Liver (tissue), 3 donors: Measurements from ENCODE around the gene FBXO31.

Source experiments
- FOXA1 ChIP-seq: IDR thresholded peaks from 2 replicates; pipeline ENCODE4 v1.6.1; 2016; ENCODE audit warnings: antibody characterized with exemption
- FOXA2 ChIP-seq: IDR thresholded peaks from 2 replicates; pipeline ENCODE4 v1.6.1; 2016; ENCODE audit warnings: antibody characterized with exemption
- GABPA ChIP-seq, 2 donors: IDR thresholded peaks in 1 of 2; conservative IDR thresholded peaks in 1 of 2; 2 replicates each; pipeline ENCODE4 v1.6.1; 2016; ENCODE audit warnings: antibody characterized with exemption in 2 of 2, mild to moderate bottlenecking in 1 of 2, moderate library complexity in 1 of 2
- MAX ChIP-seq: IDR thresholded peaks from 2 replicates; pipeline ENCODE4 v1.6.1; 2016; ENCODE audit warnings: antibody characterized with exemption
- RAD21 ChIP-seq, 2 donors: IDR thresholded peaks; 2 replicates each; pipeline ENCODE4 v1.6.1; 2016; ENCODE audit warnings: antibody characterized with exemption in 2 of 2, mild to moderate bottlenecking in 2 of 2
- REST ChIP-seq: IDR thresholded peaks from 2 replicates; pipeline ENCODE4 v1.6.1; 2016; ENCODE audit warnings: antibody characterized with exemption, mild to moderate bottlenecking
- RXRA ChIP-seq, 2 donors: IDR thresholded peaks; 2 replicates each; pipeline ENCODE4 v1.6.1; 2017 to 2018; ENCODE audit warnings: antibody characterized with exemption in 2 of 2, mild to moderate bottlenecking in 1 of 2
- SP1 ChIP-seq: IDR thresholded peaks from 2 replicates; pipeline ENCODE4 v1.6.1; 2018; ENCODE audit warnings: antibody characterized with exemption, mild to moderate bottlenecking
- TAF1 ChIP-seq: conservative IDR thresholded peaks from 2 replicates; pipeline ENCODE4 v1.6.1; 2016; ENCODE audit warnings: antibody characterized with exemption, mild to moderate bottlenecking
- YY1 ChIP-seq: IDR thresholded peaks from 2 replicates; pipeline ENCODE4 v1.6.1; 2016; ENCODE audit warnings: antibody characterized with exemption, mild to moderate bottlenecking
- ZBTB33 ChIP-seq: IDR thresholded peaks from 2 replicates; pipeline ENCODE4 v1.6.1; 2016; ENCODE audit warnings: antibody characterized with exemption
- TF ChIP-seq, protein P1 (sequence below): fragments of 150-350 bp; IDR thresholded peaks from 2 replicates; pipeline ENCODE4 v1.5.1; 2017; ENCODE audit warnings: improper control_type of control experiment, low read depth, low read length; ENCODE audit not compliant: missing input control
- TF ChIP-seq, protein P2 (sequence below): IDR thresholded peaks from 2 replicates; pipeline ENCODE4 v1.6.1; 2016; ENCODE audit warnings: antibody characterized with exemption
- donor health status: healthy.
- donor health status: healthy.

DNA sequence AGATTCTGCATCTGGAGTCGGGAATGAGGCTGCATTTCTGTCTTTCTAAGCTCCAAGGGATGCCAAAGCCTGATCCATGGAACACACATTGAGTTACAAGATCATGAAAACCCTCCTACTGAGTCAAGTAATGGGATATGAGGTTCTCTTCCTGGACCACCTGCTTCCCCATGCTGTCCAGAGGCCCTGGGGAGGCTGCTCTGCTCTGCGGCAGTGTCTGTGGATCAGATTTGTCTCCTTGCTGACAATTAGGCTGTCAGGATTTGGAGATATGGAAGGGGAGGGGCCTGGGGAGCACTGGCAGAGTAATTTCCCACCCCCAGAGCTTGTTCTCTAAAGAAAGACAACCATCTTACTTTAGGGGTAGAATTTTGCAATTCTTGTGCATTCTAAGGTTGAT is 99.4 kb downstream of the FBXO31 start:
- TF ChIP-seq YY1 = no peak
- TF ChIP-seq, protein P1, sequence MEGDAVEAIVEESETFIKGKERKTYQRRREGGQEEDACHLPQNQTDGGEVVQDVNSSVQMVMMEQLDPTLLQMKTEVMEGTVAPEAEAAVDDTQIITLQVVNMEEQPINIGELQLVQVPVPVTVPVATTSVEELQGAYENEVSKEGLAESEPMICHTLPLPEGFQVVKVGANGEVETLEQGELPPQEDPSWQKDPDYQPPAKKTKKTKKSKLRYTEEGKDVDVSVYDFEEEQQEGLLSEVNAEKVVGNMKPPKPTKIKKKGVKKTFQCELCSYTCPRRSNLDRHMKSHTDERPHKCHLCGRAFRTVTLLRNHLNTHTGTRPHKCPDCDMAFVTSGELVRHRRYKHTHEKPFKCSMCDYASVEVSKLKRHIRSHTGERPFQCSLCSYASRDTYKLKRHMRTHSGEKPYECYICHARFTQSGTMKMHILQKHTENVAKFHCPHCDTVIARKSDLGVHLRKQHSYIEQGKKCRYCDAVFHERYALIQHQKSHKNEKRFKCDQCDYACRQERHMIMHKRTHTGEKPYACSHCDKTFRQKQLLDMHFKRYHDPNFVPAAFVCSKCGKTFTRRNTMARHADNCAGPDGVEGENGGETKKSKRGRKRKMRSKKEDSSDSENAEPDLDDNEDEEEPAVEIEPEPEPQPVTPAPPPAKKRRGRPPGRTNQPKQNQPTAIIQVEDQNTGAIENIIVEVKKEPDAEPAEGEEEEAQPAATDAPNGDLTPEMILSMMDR = no peak
- no peak for TF ChIP-seq SP1
- no peak for TF ChIP-seq REST
- no peak for TF ChIP-seq GABPA (IDR thresholded peaks at IDR 0.05 in 1 of 2, conservative IDR thresholded peaks at IDR 0.05 in 1 of 2)
- no peak for TF ChIP-seq FOXA2
- no peak for TF ChIP-seq ZBTB33
- TF ChIP-seq RXRA (IDR thresholded peaks at IDR 0.05) = no peak
- no peak for TF ChIP-seq MAX
- no peak for TF ChIP-seq TAF1
- TF ChIP-seq, protein P2, sequence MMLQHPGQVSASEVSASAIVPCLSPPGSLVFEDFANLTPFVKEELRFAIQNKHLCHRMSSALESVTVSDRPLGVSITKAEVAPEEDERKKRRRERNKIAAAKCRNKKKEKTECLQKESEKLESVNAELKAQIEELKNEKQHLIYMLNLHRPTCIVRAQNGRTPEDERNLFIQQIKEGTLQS = no peak
- no peak for TF ChIP-seq FOXA1
- no peak for TF ChIP-seq RAD21 (IDR thresholded peaks at IDR 0.05)
